HG02943 (cell line): ENCODE data around the gene MEIOSIN.
"Not testable (repeated sequence)": the region's sequence is repeated elsewhere in the genome, so short reads cannot be mapped to it uniquely, and the experiment has no call there.

Source experiments
- ATAC-seq: cut with Tn5 transposase; IDR thresholded peaks from one replicate; pipeline ENCODE4 v1.9.1; 2021; ENCODE audit warnings: mild to moderate bottlenecking, low read depth, moderate library complexity; ENCODE audit not compliant: unreplicated experiment

The MEIOSIN gene

GRCh38 chr19:45733160-45733810, at the start of gene MEIOSIN:
MEIOSIN (plus strand) TSS chr19:45733439; CDS start chr19:45735377, 1,938 bp downstream.
- no peak for ATAC-seq

- not testable (repeated sequence) for ATAC-seq
Observed at GRCh38 chr19:45685045-45685444, 48.2 kb upstream of the MEIOSIN start.

- ATAC-seq = no peak
Observed at GRCh38 chr19:45687599-45687998, 45.6 kb upstream of the MEIOSIN start.

- peak; percentile 52 for ATAC-seq
Observed at GRCh38 chr19:45691516-45692186, 41.6 kb upstream of the MEIOSIN start, which contains the start of gene SNRPD2. SNRPD2 (minus strand) TSS chr19:45691953; CDS start chr19:45691888, 65 bp downstream.

GRCh38 chr19:45692187-45693105, 40.8 kb upstream of the MEIOSIN start, which contains the start of gene QPCTL:
QPCTL (plus strand) TSS chr19:45692666; CDS start chr19:45692704, 38 bp downstream.
- ATAC-seq = peak; percentile 81

- no peak for ATAC-seq
Observed at GRCh38 chr19:45693106-45693788, 40.0 kb upstream of the MEIOSIN start.

- ATAC-seq = no peak
Observed at GRCh38 chr19:45701676-45702075, 31.6 kb upstream of the MEIOSIN start.

- no peak for ATAC-seq
Observed at GRCh38 chr19:45705115-45705514, 28.1 kb upstream of the MEIOSIN start.

GRCh38 chr19:45705710-45706415, 27.4 kb upstream of the MEIOSIN start:
- no peak for ATAC-seq

- no peak for ATAC-seq
Observed at GRCh38 chr19:45710356-45711130, 22.7 kb upstream of the MEIOSIN start.

GRCh38 chr19:45711851-45712698, 21.2 kb upstream of the MEIOSIN start:
- ATAC-seq = no peak

- ATAC-seq = no peak
Observed at GRCh38 chr19:45712699-45713067, 20.6 kb upstream of the MEIOSIN start.

- ATAC-seq = no peak
Observed at GRCh38 chr19:45713141-45713540, 20.1 kb upstream of the MEIOSIN start.

GRCh38 chr19:45715139-45715538, 18.1 kb upstream of the MEIOSIN start:
- no peak for ATAC-seq

GRCh38 chr19:45716359-45717130, 16.7 kb upstream of the MEIOSIN start:
- no peak for ATAC-seq

GRCh38 chr19:45717131-45717982, 15.9 kb upstream of the MEIOSIN start:
- peak; percentile 96 for ATAC-seq
